CD4-positive, alpha-beta memory T cell (primary cell): ENCODE measurements around the gene CFHR5. TPM values are rescaled to one million over a fixed set of nuclear protein-coding genes. Genes with fewer than 3 reads are reported as not detected.
"Not testable (repeated sequence)": the region's sequence is repeated elsewhere in the genome, so short reads cannot be mapped to it uniquely, and the experiment has no call there.

Source experiments
- CTCF ChIA-PET: fragments of 350-600 bp; sonication (Branson Sonifier 250); formaldehyde crosslinking; loops from one replicate; lab custom pipeline; 2021; ENCODE audit warnings: inconsistent platforms; ENCODE audit not compliant: partially characterized antibody; lab: Charles Lee
- POLR2A ChIA-PET: fragments of 350-600 bp; sonication (Branson Sonifier 250); formaldehyde crosslinking; loops from one replicate; lab custom pipeline; 2021; ENCODE audit not compliant: partially characterized antibody; lab: Charles Lee
- DNase-seq, 5 donors: peaks; one replicate each; pipeline versions ENCODE4 v3.0.0 to v3.0.0-alpha.2; 2020 to 2022; ENCODE audit warnings: mixed read lengths in 1 of 5
- H3K27ac ChIP-seq: one replicate; pipeline ENCODE4 v1.7.0; 2013; ENCODE audit warnings: low read depth, low read length
- H3K27me3 ChIP-seq: 2 replicates; pipeline ENCODE4 v1.7.0; 2013; ENCODE audit warnings: mild to moderate bottlenecking, low read length, moderate library complexity; ENCODE audit not compliant: insufficient read depth
- H3K36me3 ChIP-seq: 2 replicates; pipeline ENCODE4 v1.7.0; 2013; ENCODE audit warnings: mild to moderate bottlenecking, low read length, moderate library complexity; ENCODE audit not compliant: insufficient read depth
- H3K4me1 ChIP-seq: 2 replicates; pipeline ENCODE4 v1.7.0; 2013; ENCODE audit warnings: mild to moderate bottlenecking, low read length, moderate library complexity; ENCODE audit not compliant: insufficient read depth
- H3K4me3 ChIP-seq, 2 donors: one replicate each; pipeline ENCODE4 v1.7.0; 2013; ENCODE audit warnings: low read length in 2 of 2, mild to moderate bottlenecking in 1 of 2
- H3K9me3 ChIP-seq, 2 donors: one replicate each; pipeline ENCODE4 v1.7.0; 2013; ENCODE audit warnings: low read length in 2 of 2, control low read depth in 1 of 2; ENCODE audit not compliant: control insufficient read depth in 1 of 2
- H3K27ac Mint-ChIP-seq, 7 donors: one replicate each; pipeline ENCODE4 v1.8.0; 2020 to 2021; ENCODE audit warnings: mixed read lengths in 7 of 7, mild to moderate bottlenecking in 6 of 7, inconsistent platforms in 3 of 7, moderate library complexity in 3 of 7
- H3K27me3 Mint-ChIP-seq, 2 donors: one replicate each; pipeline ENCODE4 v1.8.0; 2020 to 2021; ENCODE audit warnings: mixed read lengths in 2 of 2
- H3K36me3 Mint-ChIP-seq, 2 donors: one replicate each; pipeline ENCODE4 v1.8.0; 2020 to 2021; ENCODE audit warnings: mixed read lengths in 2 of 2, inconsistent platforms in 1 of 2, mild to moderate bottlenecking in 1 of 2
- H3K4me1 Mint-ChIP-seq, 4 donors: one replicate each; pipeline ENCODE4 v1.8.0; 2020 to 2021; ENCODE audit warnings: mixed read lengths in 4 of 4, mild to moderate bottlenecking in 1 of 4
- H3K4me3 Mint-ChIP-seq, 8 donors: one replicate each; pipeline ENCODE4 v1.8.0; 2020 to 2021; ENCODE audit warnings: mixed read lengths in 8 of 8, mild to moderate bottlenecking in 7 of 8, moderate library complexity in 6 of 8, inconsistent platforms in 3 of 8
- H3K9me3 Mint-ChIP-seq, 8 donors: one replicate each; pipeline ENCODE4 v1.8.0; 2020 to 2021; ENCODE audit warnings: mixed read lengths in 8 of 8, mild to moderate bottlenecking in 5 of 8, inconsistent platforms in 3 of 8, moderate library complexity in 1 of 8
- intact Hi-C: fragments of 100-400 bp; cut with micrococcal nuclease; formaldehyde crosslinking; loops from one replicate; pipeline ENCODE4 v1.15.1; 2023
- polyA plus RNA-seq, 2 donors: library from polyadenylated mRNA; unstranded; fragments of 300-500 nt; fragmentation: Illumina TruSeq; gene quantifications; one replicate each; pipeline ENCODE4 v1.2.3, GENCODE V29; 2021
- total RNA-seq, 2 experiments: library from RNA; stranded (reverse); gene quantifications; one replicate each; pipeline ENCODE4 v1.2.3, GENCODE V29; 2021

The CFHR5 gene
- total RNA-seq (not detected), polyA plus RNA-seq (not detected)

DNA sequence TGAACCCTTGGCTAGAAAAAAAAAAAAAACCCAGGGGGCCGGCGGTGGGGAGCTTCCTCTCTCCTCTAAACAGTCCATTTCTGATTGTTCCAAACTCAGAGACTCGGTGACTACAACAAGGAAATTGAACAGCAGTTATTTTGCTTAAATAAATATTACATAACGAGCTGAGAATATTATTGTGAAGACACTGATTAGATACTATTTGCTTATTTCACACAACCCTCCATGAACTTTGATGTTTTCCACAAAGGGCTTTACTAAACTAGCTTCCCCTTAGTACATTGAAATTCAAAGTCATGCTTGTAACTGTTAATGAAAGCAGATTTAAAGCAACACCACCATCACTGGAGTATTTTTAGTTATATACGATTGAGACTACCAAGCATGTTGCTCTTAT, at the start of gene CFHR5:
Gene CFHR5, plus strand, starts transcription at position 279 of the 400 bp plus-strand sequence. Its CDS starts 109 bp downstream, at position 388.
- H3K4me3 Mint-ChIP-seq: no peak within 1 kb of the TSS

DNA sequence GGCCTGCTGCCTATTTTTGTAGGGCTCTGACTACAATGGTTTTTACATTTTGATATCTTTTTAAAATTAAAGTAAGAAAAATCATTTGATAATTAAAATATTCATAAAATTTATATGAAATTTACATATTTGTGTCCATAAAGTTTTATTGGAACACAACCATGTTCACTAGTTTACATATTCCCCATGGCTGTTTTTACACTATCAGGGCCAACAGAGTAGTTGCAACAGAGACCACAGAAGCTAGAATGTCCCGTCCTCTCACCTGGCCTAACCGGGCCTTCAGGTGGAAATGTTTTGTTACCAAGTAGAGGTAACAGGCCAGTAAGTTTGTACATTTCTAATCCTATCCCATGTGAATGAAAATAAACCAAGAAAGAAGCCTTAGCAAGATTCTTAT, 44.5 kb upstream of the CFHR5 start:
- H3K27me3 Mint-ChIP-seq, CTCF ChIA-PET, H3K27ac Mint-ChIP-seq: not testable (repeated sequence)

More for the DNA sequence above, at the start of gene CFHR5:
- H3K4me1 Mint-ChIP-seq: no peaks in the 10 kb centered on the region
- H3K36me3 ChIP-seq: no peaks in the 10 kb centered on the region
- no peak within 1 kb of the TSS for H3K4me3 ChIP-seq
- no peaks in the 10 kb centered on the region for H3K36me3 Mint-ChIP-seq
- H3K27ac Mint-ChIP-seq: no peak within 1 kb of the TSS
- intact Hi-C loops: no loop called here
- H3K27me3 Mint-ChIP-seq: no peaks in the 10 kb centered on the region
- no peaks in the 10 kb centered on the region for H3K27me3 ChIP-seq
- no peaks in the 10 kb centered on the region for H3K9me3 ChIP-seq
- H3K27ac ChIP-seq: no peak within 1 kb of the TSS
- no peaks in the 10 kb centered on the region for H3K4me1 ChIP-seq
- POLR2A ChIA-PET: no interaction called here
- CTCF ChIA-PET: no interaction called here
- DNase-seq: no peak
- no peaks in the 10 kb centered on the region for H3K9me3 Mint-ChIP-seq

GRCh38 chr1:196933531-196934189, 43.7 kb upstream of the CFHR5 start:
- Mint-ChIP-seq H3K27me3 (peaks cover 0 to 2% of the 10 kb centered on the region in 2 donors), H3K36me3 (no peaks in the 10 kb centered on the region), H3K4me1 (peaks cover 0 to 1% (median 0%) of the 10 kb centered on the region in 4 donors), H3K4me3 (no peak overlapping the region), H3K27ac (no peak overlapping the region), H3K9me3 (peaks cover 0 to 3% (median 0%) of the 10 kb centered on the region in 8 donors)
- DNase-seq: no peak
- Histone ChIP-seq H3K27me3 (no peaks in the 10 kb centered on the region), H3K4me1 (no peaks in the 10 kb centered on the region), H3K9me3 (no peaks in the 10 kb centered on the region), H3K27ac (no peak overlapping the region), H3K4me3 (no peak overlapping the region), H3K36me3 (no peaks in the 10 kb centered on the region)
- POLR2A ChIA-PET: no interaction called here
- CTCF ChIA-PET: no interaction called here
- intact Hi-C loops: no loop called here

More for the DNA sequence above, 44.5 kb upstream of the CFHR5 start:
- H3K9me3 Mint-ChIP-seq, intact Hi-C loops, H3K36me3 ChIP-seq, H3K27ac ChIP-seq, POLR2A ChIA-PET, H3K27me3 ChIP-seq, H3K36me3 Mint-ChIP-seq, H3K4me3 Mint-ChIP-seq, H3K4me1 ChIP-seq, DNase-seq, H3K4me1 Mint-ChIP-seq, H3K4me3 ChIP-seq, H3K9me3 ChIP-seq: not testable (repeated sequence)

DNA sequence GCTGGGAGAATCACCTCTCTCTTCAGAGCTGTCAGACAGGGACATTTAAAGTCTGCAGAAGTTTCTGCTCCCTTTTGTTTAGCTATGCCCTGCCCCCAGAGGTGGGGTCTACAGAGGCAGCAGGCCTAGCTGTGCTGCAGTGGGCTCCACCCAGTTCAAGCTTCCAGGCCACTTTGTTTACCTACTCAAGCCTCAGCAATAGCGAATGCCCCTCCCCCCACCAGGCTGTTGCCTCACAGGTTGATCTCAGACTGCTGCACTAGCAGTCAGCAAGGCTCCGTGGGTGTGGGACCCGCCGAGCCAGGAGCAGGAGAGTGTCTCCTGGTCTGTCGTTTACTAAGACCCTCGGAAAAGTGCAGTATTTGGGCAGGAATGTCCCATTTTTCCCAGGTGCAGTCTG, 35.9 kb upstream of the CFHR5 start:
- H3K27ac ChIP-seq, H3K4me1 ChIP-seq, H3K27ac Mint-ChIP-seq, H3K4me1 Mint-ChIP-seq, H3K27me3 Mint-ChIP-seq, H3K4me3 Mint-ChIP-seq, DNase-seq, H3K9me3 ChIP-seq, H3K9me3 Mint-ChIP-seq, POLR2A ChIA-PET, H3K4me3 ChIP-seq, H3K27me3 ChIP-seq, H3K36me3 Mint-ChIP-seq, CTCF ChIA-PET, H3K36me3 ChIP-seq, intact Hi-C loops: not testable (repeated sequence)

DNA sequence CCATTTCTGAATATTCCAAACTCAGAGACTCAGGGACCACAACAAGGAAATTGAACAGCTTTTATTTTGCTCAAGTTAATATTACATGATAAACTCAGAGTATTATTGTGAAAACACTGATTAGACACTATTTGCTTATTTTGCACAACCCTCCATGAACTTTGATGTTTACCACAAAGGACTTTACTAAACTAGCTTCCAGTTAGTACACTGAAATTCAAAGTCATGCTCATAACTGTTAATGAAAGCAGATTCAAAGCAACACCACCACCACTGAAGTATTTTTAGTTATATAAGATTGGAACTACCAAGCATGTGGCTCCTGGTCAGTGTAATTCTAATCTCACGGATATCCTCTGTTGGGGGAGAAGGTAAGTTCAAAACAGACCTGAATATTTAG, 33.8 kb upstream of the CFHR5 start, which contains the start of gene CFHR2:
Gene CFHR2, plus strand, starts transcription at position 171 of the 400 bp plus-strand sequence. Its CDS starts 143 bp downstream, at position 314.
- H3K9me3 ChIP-seq, H3K36me3 Mint-ChIP-seq, H3K4me3 ChIP-seq, DNase-seq, H3K36me3 ChIP-seq, POLR2A ChIA-PET, H3K27ac ChIP-seq, H3K4me3 Mint-ChIP-seq, H3K27me3 Mint-ChIP-seq, CTCF ChIA-PET, H3K27ac Mint-ChIP-seq, H3K27me3 ChIP-seq, H3K4me1 Mint-ChIP-seq, H3K9me3 Mint-ChIP-seq, H3K4me1 ChIP-seq, intact Hi-C loops: not testable (repeated sequence)

DNA sequence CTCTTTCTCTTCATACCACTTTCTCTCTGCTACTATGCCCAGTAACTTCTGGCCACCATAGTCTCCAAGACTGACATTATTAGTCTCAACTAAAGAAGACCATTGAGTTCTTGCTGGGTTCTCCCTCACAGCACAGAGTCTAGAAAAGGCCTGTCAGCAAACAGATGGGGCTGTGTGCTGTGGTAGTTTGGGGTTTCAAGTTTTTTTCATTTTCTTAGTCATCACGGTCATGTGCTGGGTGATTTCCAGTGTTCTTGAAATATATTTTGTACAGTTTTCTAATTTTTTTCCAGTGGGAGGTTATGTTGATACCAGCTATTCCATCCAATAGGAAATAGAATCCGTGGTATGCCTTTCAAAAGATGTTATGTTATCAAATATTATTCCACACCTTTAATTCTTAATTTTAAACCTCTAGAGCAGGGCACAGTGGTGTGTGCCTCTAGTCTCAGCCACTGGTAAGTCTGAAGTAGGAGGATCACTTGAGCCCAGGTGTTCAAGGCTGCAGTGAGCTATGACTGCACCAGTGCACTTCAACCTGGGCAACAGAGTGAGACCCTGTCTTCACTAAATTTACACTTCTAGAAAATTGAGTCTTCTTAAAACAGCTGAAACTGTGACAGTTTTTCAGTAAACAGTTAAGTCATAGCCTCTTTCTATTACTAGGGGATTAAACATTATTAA, 25.5 kb upstream of the CFHR5 start:
- H3K9me3 ChIP-seq: no peaks in the 10 kb centered on the region
- CTCF ChIA-PET: no interaction called here
- H3K27me3 ChIP-seq: no peaks in the 10 kb centered on the region
- Mint-ChIP-seq H3K4me3 (no peak overlapping the region), H3K27me3 (no peaks in the 10 kb centered on the region), H3K27ac (no peak overlapping the region), H3K4me1 (no peaks in the 10 kb centered on the region), H3K9me3 (peaks cover 0 to 4% (median 0%) of the 10 kb centered on the region in 8 donors), H3K36me3 (no peaks in the 10 kb centered on the region)
- no peaks in the 10 kb centered on the region for H3K4me1 ChIP-seq
- no peak for DNase-seq
- H3K27ac ChIP-seq: no peak overlapping the region
- no peak overlapping the region for H3K4me3 ChIP-seq
- no peaks in the 10 kb centered on the region for H3K36me3 ChIP-seq
- intact Hi-C loops: no loop called here
- POLR2A ChIA-PET: no interaction called here

DNA sequence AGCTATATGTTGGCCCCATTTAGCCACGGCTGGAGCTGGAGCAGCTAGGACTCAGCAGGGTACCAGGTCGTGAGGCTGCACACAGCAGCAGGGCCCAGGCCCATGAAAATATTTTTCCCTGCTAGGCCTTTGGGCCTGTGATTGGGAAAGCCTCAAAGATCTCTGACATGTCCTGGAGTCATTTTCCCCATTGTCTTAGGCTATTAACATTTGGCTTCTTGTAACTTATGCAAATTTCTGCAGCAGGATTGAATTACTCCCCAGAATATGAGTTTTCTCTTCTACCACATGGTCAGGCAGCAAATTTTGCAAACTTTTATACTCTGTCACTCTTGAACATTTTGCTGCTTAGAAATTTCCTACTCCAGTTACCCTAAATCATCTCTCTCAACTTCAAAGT, 22.6 kb upstream of the CFHR5 start:
- no peak overlapping the region for H3K4me3 ChIP-seq
- DNase-seq: no peak
- H3K4me1 ChIP-seq: no peaks in the 10 kb centered on the region
- no peaks in the 10 kb centered on the region for H3K27me3 ChIP-seq
- ChIA-PET POLR2A (no interaction called here), CTCF (no interaction called here)
- H3K27ac ChIP-seq: no peak overlapping the region
- Mint-ChIP-seq H3K27me3 (no peaks in the 10 kb centered on the region), H3K9me3 (peaks cover 0 to 4% (median 0%) of the 10 kb centered on the region in 8 donors), H3K27ac (no peak overlapping the region), H3K4me1 (no peaks in the 10 kb centered on the region), H3K36me3 (no peaks in the 10 kb centered on the region), H3K4me3 (no peak overlapping the region)
- H3K36me3 ChIP-seq: no peaks in the 10 kb centered on the region
- intact Hi-C loops: no loop called here
- H3K9me3 ChIP-seq: no peaks in the 10 kb centered on the region
